K562 (cell line): ENCODE results near the gene SRGAP3. TPM values are rescaled to one million over a fixed set of nuclear protein-coding genes. Genes with fewer than 3 reads are reported as not detected.

Experiments
- ATAC-seq: fragments of 200-7000 bp; cut with Tn5 transposase; 3 replicates; pipeline ENCODE4 v1.9.1; 2020; ENCODE audit warnings: moderate library complexity
- BruUV-seq: library from RNA; stranded (reverse); fragments of 400-500 nt; replicated peaks from 2 replicates; lab custom pipeline; 2021; lab: Mats Ljungman, UMichigan
- CTCF ChIA-PET: fragments of 300-600 bp; formaldehyde crosslinking; extraction: SDS; loops from one replicate; lab custom pipeline; 2021; ENCODE audit warnings: low intra/inter-chr PET ratio; lab: Yijun Ruan, JAX
- POLR2A ChIA-PET: fragments of 300-600, 350-650 bp; sonication (Branson Sonifier 250); formaldehyde crosslinking; extraction: SDS; loops from one replicate; lab custom pipeline; 2021; ENCODE audit warnings: antibody characterized with exemption, inconsistent platforms; lab: Yijun Ruan, JAX
- DNase-seq, 4 experiments: peaks; one replicate each; pipeline versions ENCODE4 v3.0.0 to v3.0.0-alpha.2; 2011 to 2018; ENCODE audit warnings: low spot score in 3 of 4, mixed read lengths in 3 of 4; ENCODE audit errors: extremely low read depth in 1 of 4
- FAIRE-seq: peaks from 2 replicates; lab custom pipeline; 2011; peaks lifted over from hg19 to GRCh38; lab: Jason Lieb, UNC
- H2AFZ ChIP-seq: 2 replicates; pipeline ENCODE4 v1.6.0; 2011; ENCODE audit warnings: low read depth, low read length, control low read depth, inconsistent platforms
- H3K27ac ChIP-seq: fragments of 200-600 bp; 3 replicates; pipeline ENCODE4 v1.8.0; 2011; ENCODE audit warnings: low read depth, mild to moderate bottlenecking, control low read depth, inconsistent platforms, low read length, moderate library complexity, mixed read lengths; ENCODE audit errors: extremely low read depth
- H3K27me3 ChIP-seq, 2 experiments: fragments of 300-600 bp in 1 of 2; 2 replicates in 1 of 2; 3 replicates in 1 of 2; pipeline versions ENCODE4 v1.6.0 to v1.8.0; 2011; ENCODE audit warnings: inconsistent platforms in 2 of 2, low read length in 2 of 2, mild to moderate bottlenecking in 1 of 2, mixed read lengths in 1 of 2, moderate library complexity in 1 of 2; ENCODE audit not compliant: control insufficient read depth in 2 of 2, insufficient read depth in 2 of 2
- H3K36me3 ChIP-seq: fragments of 300-600 bp; 3 replicates; pipeline ENCODE4 v1.8.0; 2011; ENCODE audit warnings: mild to moderate bottlenecking, low read length, inconsistent platforms; ENCODE audit not compliant: control insufficient read depth, insufficient read depth
- H3K4me1 ChIP-seq, 2 experiments: fragments of 200-600 bp in 1 of 2; replicated peaks in 1 of 2; 2 replicates in 1 of 2; 3 replicates in 1 of 2; pipeline versions ENCODE4 v1.5.1 to v1.8.0; 2011; ENCODE audit warnings: inconsistent platforms in 2 of 2, low read length in 2 of 2, mild to moderate bottlenecking in 1 of 2, mixed read lengths in 1 of 2, moderate library complexity in 1 of 2; ENCODE audit not compliant: control insufficient read depth in 2 of 2, insufficient read depth in 2 of 2
- H3K4me2 ChIP-seq: 2 replicates; pipeline ENCODE4 v1.6.1; 2011; ENCODE audit warnings: low read length, control low read depth, inconsistent platforms, mixed read lengths; ENCODE audit not compliant: insufficient read depth
- H3K4me3 ChIP-seq: fragments of 200-600 bp; sonication (generic), shearing (Covaris generic); 2 replicates; pipeline ENCODE4 v1.5.1; 2016; ENCODE audit warnings: control low read depth, inconsistent platforms
- H3K79me2 ChIP-seq: fragments of 200-600 bp; 3 replicates; pipeline ENCODE4 v1.8.0; 2011; ENCODE audit warnings: low read length, inconsistent platforms; ENCODE audit not compliant: control insufficient read depth, insufficient read depth
- H3K9ac ChIP-seq, 2 experiments: 2 replicates each; pipeline versions ENCODE4 v1.6.0 to v1.6.1; 2011; ENCODE audit warnings: low read depth in 2 of 2, low read length in 2 of 2, control low read depth in 1 of 2, inconsistent platforms in 1 of 2, mild to moderate bottlenecking in 1 of 2, mixed read lengths in 1 of 2; ENCODE audit not compliant: insufficient read depth in 1 of 2
- H3K9me1 ChIP-seq: one replicate; pipeline ENCODE4 v1.6.0; 2011; ENCODE audit warnings: inconsistent platforms, mild to moderate bottlenecking, low read length, moderate library complexity; ENCODE audit not compliant: control insufficient read depth, insufficient read depth
- H3K9me3 ChIP-seq: replicated peaks from 2 replicates; pipeline ENCODE4 v1.5.1; 2011; ENCODE audit warnings: low read depth, low read length, inconsistent platforms; ENCODE audit not compliant: control insufficient read depth, insufficient read depth
- H4K20me1 ChIP-seq: replicated peaks from 2 replicates; pipeline ENCODE4 v1.6.1; 2011; ENCODE audit warnings: low read length, inconsistent platforms, mixed read lengths; ENCODE audit not compliant: control insufficient read depth, insufficient read depth
- CHD1 ChIP-seq: fragments of 200-600 bp; sonication (generic); IDR thresholded peaks from one replicate; pipeline ENCODE4 v1.6.1; 2012; ENCODE audit warnings: mild to moderate bottlenecking, moderate library complexity, low read length, inconsistent platforms
- ZHX1 ChIP-seq: fragments of 150-350 bp; conservative IDR thresholded peaks from 2 replicates; pipeline ENCODE4 v1.6.1; 2014; ENCODE audit warnings: low read length
- ZNF586 ChIP-seq: fragments of 450-650 bp; formaldehyde crosslinking; conservative IDR thresholded peaks from 2 replicates; pipeline ENCODE4 v1.4.0; 2020; ENCODE audit warnings: mild to moderate bottlenecking, moderate library complexity
- WGBS: fragments of 100-300 bp; shearing (Covaris generic); methylation state at CpG from one replicate; pipeline ENCODE4 v1.1.6; 2016; ENCODE audit warnings: low coverage, mixed read lengths; ENCODE audit not compliant: insufficient coverage; ENCODE audit errors: missing lambda C conversion rate; 5-methylcytosine and 5-hydroxymethylcytosine counted together
- in situ Hi-C: fragments of 300-500 bp; cut with MboI; formaldehyde crosslinking; loops from 4 replicates; pipeline ENCODE4 v1.15.0; 2018; ENCODE audit warnings: inconsistent platforms, mixed read lengths
- intact Hi-C: fragments of 100-400 bp; cut with micrococcal nuclease; formaldehyde crosslinking; loops from 2 replicates; pipeline ENCODE4 v1.14.2; 2022
- polyA plus RNA-seq, 8 experiments: library from polyadenylated mRNA; depleted of rRNA in 4 of 8; stranded (reverse) in 5 of 8; unstranded in 3 of 8; fragments of >200 nt; fragmentation: Nextera tagmentation in 2 of 8; fragmentation: Illumina TruSeq in 1 of 8; extraction: Ambion mirVana in 2 of 8; extraction: Trizol in 1 of 8; gene quantifications; 2 replicates each; pipeline versions ENCODE4 v1.2.1 to v1.2.3, GENCODE V29; 2011 to 2014; ENCODE audit warnings: inconsistent platforms in 1 of 8, missing spikeins in 1 of 8
- total RNA-seq, 7 experiments: library from RNA; depleted of rRNA in 6 of 7; stranded (reverse); fragments of >200 nt in 6 of 7; fragmentation: Illumina TruSeq in 2 of 7; extraction: Trizol in 2 of 7; gene quantifications; 2 replicates each; pipeline versions ENCODE4 v1.2.1 to v1.2.3, GENCODE V29; 2011 to 2021; ENCODE audit warnings: low replicate concordance in 1 of 7

The SRGAP3 gene
- total and polyA plus RNA-seq, 9 of the 15 experiments (the other 6 are each of a cell fraction or from before 2014, with no cell fraction given) = 0.11 to 0.85 (median 0.35) TPM; not detected in 2

GRCh38 chr3:9247941-9248521, 1.4 kb downstream of the SRGAP3 start:
- in situ Hi-C loops (no loop called here), intact Hi-C loops (no loop called here)
- WGBS = 6% methylated on average over 19 of the region's 19 CpGs
- Histone ChIP-seq H3K9me1 (no peaks in the 10 kb centered on the region), H3K4me3 (no peak overlapping the region), H4K20me1 (no peaks in the 10 kb centered on the region), H3K27me3 (peaks cover 32 to 54% of the 10 kb centered on the region in 2 experiments), H3K36me3 (no peaks in the 10 kb centered on the region), H3K27ac (no peak overlapping the region), H2AFZ (no peak overlapping the region), H3K79me2 (no peaks in the 10 kb centered on the region), H3K9ac (no peak overlapping the region), H3K4me2 (no peak overlapping the region), H3K9me3 (no peaks in the 10 kb centered on the region), H3K4me1 (peaks cover 0 to 6% of the 10 kb centered on the region in 2 experiments; a peak in 3 of 5 replicates)
- CTCF ChIA-PET = no interaction called here
- no peak for ATAC-seq
- FAIRE-seq = no peak
- no TSS peak for BruUV-seq
- POLR2A ChIA-PET = no interaction called here
- no peak for DNase-seq
- TF ChIP-seq ZHX1 (no peak), ZNF586 (no peak), CHD1 (no peak)
